Globus pallidus (tissue), 1 donor: ENCODE data around the gene RNF32.
A peak's percentile ranks its signal among the peaks of the same experiment; 100 is the strongest.
"Not testable (repeated sequence)": the region's sequence is repeated elsewhere in the genome, so short reads cannot be mapped to it uniquely, and the experiment has no call there.

ENCODE experiments used
- DNase-seq: peaks from one replicate; pipeline ENCODE4 v3.0.0-alpha.2; 2015; ENCODE audit warnings: low spot score

Gene RNF32

GRCh38 chr7:156614434-156615264 lies 25.9 kb upstream of the RNF32 start:
- DNase-seq, result peak; percentile 33

GRCh38 chr7:156616269-156617202 lies 24.0 kb upstream of the RNF32 start:
- no peak for DNase-seq

GRCh38 chr7:156617215-156617614 lies 23.4 kb upstream of the RNF32 start:
- no peak for DNase-seq

DNA sequence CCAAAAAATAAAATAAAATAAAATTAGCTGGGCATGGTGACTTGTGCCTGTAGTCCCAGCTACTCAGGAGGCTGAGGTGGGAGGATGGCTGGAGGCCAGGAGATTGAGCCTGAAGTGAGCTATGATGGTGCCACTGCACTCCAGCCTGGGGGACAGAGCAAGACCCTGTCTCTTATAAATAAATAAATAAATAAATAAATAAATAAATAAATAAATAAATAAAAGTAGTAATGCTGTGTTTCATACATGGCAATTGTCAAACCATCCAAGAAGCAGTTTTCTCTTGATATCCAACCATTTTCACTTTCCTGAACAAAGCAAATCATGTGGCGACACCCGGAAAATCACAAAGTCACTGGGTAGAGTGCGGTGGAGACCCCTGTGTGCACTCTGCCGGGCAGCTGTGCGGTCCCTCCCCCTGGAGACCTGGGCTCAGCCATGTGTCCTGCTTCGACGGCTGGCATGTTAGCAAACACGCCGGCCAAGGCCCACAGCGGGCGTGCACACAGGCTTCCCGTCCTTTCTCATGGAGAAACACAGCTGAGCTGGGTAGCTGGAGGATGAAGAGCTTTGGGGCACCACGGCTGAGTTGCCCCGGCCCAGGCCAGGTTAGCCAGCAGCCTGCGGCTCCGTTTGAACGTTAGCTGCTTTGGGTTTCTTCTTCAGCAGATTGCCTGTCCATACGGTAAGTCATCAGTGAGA lies 22.3 kb upstream of the RNF32 start:
- DNase-seq, result no peak

GRCh38 chr7:156618780-156619367 lies 21.7 kb upstream of the RNF32 start:
- DNase-seq, result no peak

GRCh38 chr7:156619488-156620290 lies 20.9 kb upstream of the RNF32 start:
- not testable (repeated sequence) for DNase-seq

- no peak for DNase-seq
Observed at GRCh38 chr7:156620291-156620675, 20.3 kb upstream of the RNF32 start.

DNA sequence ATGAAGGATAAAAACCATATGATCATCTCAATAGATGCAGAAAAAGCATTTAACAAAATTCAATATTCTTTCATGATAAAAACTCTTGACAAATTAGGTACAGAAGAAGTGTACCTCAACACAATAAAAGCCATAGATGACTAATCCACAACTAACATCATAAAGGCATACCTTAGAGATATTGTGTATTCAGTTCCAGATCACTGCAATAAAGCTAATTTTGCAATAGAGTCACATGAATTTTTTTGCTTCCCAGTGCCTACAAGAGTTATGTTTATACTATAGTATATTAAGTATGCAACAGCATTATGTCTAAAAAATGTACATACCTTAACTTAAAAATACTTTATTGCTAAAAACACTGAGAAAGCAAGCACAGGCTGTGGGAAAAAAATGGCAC lies 18.9 kb upstream of the RNF32 start:
- no peak for DNase-seq

- DNase-seq, result no peak
Observed at GRCh38 chr7:156625580-156625979, 15.0 kb upstream of the RNF32 start.

DNA sequence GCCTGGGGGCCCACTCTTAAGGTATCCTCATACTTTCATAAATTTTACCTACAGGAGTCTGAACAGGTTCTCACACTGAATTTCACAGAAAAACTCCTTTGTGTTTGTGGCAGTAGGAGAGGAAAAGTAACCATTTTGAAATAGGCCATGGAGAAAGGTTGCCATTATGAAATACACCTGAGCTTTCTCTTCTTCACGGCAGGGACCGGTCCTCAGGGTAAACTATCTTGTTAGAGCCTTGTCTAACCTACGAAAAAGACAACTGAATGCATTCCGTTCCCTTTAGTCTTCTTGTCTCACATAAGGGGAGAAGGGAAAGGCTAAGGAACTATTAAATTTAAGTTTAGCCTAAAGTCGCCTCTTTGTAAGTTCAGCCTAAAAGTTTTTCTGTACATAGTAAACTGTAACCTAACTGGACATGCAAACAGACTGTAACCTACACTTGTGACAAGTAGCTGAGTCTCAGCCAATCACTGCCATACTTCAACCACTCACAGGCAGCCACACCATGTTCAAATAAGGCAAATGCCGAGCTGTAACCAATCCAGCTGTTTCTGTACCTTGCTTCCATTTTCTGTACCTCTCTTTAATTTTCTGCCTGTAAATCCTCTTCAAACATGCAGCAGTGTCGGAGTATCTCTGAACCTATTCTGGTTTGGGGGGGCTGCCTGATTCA lies 14.2 kb upstream of the RNF32 start:
- no peak for DNase-seq

GRCh38 chr7:156628562-156628961 lies 12.0 kb upstream of the RNF32 start:
- no peak for DNase-seq

DNA sequence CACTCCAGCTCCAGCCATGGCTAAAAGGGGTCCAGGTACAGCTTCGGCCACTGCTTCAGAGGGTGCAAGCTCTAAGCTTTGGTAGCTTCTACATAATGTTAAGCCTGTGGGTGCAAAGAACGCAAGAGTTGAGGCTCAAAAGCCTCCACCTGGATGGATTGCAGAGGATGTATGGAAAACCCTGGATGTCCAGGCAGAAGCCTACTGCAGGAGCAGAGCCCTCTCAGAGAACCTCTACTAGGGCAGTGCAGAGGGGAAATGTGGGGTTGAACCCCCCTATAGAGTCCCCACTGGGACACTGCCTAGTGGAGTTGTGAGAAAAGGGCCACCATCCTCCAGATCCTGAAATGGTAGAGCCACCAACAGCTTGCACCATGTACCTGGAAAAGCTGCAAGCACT lies 10.7 kb upstream of the RNF32 start:
- no peak for DNase-seq

- DNase-seq, result no peak
Observed at GRCh38 chr7:156634117-156634516, 6.5 kb upstream of the RNF32 start.

GRCh38 chr7:156635529-156636385 lies 4.8 kb upstream of the RNF32 start:
- DNase-seq, result no peak

DNA sequence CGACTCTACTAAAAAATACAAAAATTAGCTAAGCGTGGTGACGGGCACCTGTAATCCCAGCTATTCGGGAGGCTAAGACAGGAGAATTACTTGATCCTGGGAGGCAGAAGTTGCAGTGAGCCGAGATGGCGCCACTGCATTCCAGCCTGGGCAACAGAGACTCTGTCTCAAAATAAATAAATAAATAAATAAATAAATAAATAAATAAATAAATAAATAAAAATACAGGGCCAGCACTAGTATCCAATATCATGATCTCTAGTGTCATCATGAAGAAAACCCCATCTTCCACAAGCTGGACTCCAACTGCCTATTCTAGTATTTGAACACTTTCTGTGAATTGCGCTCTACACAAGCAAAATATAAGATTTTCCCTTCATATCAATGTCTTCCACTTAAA lies 3.5 kb upstream of the RNF32 start:
- DNase-seq, result not testable (repeated sequence)

GRCh38 chr7:156638443-156639077 lies 2.0 kb upstream of the RNF32 start:
- no peak for DNase-seq

DNA sequence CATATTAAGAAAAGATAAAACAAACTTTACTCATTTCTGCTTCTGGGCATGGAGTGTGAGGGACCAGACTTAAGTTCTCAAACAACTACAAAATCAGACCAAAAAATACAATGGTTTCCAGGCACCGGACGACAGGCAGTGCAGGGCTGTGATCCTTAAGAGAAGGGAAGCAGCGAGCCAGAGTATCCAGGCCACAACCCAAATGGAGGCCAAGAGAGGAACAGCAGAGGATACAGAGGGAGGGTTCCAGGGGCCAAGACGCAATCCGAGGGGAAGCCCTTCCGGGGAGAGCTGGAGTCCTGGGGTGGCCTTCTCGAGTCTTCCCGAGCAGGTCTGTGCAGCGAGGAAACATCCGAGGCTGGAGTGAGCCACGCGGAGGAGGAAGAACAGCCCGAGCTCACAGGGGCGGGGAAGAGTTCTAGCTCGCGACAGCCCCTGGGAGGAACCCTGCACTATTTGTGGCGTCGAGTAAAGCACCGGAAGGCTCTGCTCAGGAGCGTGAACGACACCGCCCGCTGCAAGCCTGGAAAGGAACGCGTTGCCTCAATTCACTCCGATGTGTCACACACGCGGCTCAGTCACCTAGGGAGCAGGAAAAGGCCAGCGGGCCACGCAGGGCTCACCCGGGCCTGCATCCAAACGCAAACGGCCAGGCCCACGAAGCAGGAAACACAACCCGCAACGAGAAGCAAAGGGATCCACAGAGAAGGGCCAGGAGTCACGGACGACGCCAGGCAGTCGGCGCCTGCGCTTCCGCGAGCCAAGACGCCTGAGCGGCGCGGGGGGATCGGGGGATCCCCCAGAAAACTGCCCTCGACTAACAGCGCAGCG lies 933 bp upstream of the RNF32 start:
- DNase-seq, result peak; percentile 26

DNA sequence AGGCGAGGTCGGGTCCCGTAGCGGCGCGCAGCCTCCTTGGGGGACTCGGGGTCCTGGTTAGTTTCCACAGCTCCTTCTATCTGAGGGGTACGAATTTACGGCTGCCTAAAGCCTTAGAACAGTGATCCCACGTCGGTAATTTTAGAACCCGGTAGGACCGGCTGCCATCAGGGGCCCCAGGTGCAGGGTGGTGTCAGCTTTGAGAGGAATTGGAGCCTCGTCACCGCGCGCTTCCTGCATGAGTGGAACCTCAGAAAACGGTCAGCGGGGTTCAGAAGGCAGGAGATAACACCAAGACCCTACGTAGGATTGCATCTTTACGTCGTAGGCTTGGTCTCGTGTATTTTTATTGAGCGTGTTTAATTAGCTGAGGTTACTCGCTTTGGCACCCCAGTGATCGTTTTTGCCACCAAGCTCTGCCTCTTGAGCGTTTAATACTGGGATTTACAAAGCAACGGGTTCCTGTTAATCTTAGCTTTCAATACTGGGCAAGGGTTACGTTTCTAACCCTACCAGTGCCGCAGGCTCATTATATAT lies 443 bp downstream of the RNF32 start:
- DNase-seq, result no peak
